Activated CD4-positive, alpha-beta T cell treated with anti-CD3 and anti-CD28 coated beads, Interleukin-10, Interleukin-2, amounts not matched to agents 100 ng/mL and 50 ng/mL, durations not matched to agents 16 hours and 8 hours (primary cell): ENCODE measurements around the gene TICAM2.

Experiments
- DNase-seq: peaks from one replicate; pipeline ENCODE4 v3.0.0-alpha.2; 2020

The TICAM2 gene

GRCh38 chr5:115605436-115605835, 3.2 kb upstream of the TICAM2 start:
- DNase-seq = no peak

DNA sequence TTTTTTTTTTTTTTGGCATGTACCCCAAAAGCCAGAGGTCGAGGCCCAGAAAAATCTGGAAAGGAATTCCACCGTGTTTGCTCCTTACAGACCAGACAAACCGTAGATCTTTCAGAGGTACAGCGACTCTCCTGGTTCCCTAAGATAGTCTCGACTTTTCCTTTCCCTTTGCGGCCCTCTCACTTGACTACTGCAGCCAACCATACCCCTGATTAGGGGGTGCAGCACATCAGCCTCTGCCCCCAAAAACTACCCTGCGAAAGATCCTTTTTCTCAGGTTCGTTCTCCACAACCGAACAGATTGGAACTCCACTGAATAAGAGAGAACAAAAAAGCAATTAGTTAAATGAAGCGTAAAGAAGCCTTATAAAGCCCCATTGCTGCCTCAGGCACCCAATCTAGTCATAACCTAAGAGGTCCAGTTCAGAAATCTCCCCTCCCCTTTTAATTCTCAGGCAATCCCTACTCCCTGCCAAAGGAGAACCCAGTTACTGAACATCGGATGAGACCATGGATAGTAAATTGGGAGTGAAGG, 379 bp upstream of the TICAM2 start:
- no peak for DNase-seq

DNA sequence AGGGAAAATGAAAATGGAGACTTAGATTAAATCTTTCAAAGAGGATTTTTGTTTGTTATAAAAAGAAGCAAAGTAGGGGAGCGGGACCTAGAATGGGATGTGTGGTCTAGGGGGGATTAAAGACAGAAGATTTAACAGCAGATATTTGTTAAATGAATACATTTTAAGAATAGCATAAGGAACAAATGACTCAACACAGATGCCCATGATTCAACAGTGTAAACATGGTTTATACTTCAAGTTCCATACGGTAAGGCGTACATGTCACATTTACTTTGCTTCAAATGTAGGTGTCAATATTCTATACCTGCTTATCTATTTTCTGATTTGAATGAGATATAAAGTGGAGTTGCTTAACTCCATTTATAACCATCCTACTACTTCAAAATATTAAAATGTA, 1.5 kb downstream of the TICAM2 start:
- DNase-seq = no peak

DNA sequence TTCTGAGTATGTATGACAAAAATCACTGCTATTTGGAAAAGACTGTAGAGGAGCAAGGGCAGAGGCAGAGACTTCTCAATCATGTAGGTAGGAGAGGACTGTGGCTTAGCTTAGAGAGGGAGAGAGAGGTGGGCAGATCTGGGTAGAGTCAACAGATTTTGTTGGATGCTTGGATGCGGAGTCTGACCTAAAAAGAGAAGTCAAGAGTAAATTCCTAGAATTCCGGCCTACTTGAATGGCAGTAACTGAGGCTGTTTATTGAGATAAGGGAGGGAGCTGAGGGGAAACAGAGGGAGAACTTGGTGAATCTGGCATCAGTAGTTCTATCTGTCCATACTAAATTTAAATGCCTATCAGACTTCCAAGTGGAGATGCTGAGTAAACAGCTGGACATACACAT, 2.4 kb downstream of the TICAM2 start:
- DNase-seq = no peak

DNA sequence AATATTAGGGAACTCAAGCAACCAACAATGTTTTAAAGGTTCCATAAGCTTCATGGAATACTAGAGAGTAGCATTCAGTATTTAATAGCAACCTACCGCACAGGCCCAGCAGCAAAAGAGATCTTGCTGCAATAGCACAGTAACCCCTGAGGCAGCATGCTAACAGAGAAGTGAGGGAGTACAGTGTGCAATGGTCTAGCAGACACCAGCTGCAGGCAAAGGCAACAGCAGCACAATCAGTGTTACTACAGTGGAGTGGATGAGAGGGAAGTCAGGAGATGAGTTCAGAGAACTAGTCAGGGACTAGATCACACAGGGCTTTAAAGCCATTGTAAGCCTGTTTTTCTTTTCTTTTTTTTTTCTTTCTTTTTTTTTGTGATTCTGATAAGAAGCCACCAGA, 2.8 kb downstream of the TICAM2 start:
- DNase-seq = no peak

DNA sequence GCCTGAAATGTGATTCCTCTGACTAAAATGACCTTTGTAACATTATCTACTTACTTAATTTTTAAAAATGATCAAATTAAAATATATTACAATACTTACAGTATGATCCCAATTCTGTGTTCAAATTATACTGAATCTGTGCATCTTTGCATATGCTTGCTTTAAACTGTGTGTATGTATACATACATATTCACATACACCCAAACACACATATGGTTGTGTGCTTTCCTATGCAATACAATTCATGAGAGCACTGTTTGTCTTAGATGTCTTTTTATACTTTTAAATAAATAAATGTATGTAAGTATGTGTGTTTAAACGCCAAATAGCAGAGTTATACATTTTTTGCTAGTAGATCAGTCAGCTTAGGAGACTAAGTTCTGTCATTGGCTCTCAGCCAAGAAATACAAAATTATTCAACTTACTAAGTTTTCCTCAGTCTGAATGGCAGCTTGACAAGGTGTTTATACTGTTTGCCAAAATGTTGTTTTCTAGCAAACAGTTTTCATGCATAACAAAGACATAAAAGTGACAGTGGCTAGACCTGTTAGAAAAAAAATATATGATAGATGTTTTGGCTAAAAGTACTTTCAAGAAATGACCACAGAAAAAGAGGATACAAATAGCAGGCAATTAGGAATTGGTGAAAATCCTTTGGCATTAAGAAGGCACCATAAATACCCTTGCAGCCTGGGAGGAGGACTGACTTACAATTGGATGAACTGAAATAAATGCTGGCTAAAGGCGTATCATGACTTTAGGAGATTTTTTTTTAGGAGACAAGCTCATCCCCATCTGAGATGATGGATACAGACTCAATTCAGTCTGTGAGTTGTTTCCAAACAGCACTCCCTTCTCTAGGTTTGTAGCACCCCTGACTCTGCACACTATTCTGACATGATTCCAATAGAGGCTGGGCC, 7.9 kb downstream of the TICAM2 start:
- no peak for DNase-seq

GRCh38 chr5:115589043-115589442, 13.2 kb downstream of the TICAM2 start:
- DNase-seq = no peak

GRCh38 chr5:115588640-115589039, 13.6 kb downstream of the TICAM2 start:
- no peak for DNase-seq

- peak; percentile 35 for DNase-seq
Measured at GRCh38 chr5:115586525-115587146, 15.6 kb downstream of the TICAM2 start.

- DNase-seq = no peak
Measured at GRCh38 chr5:115585265-115585664, 17.0 kb downstream of the TICAM2 start.

DNA sequence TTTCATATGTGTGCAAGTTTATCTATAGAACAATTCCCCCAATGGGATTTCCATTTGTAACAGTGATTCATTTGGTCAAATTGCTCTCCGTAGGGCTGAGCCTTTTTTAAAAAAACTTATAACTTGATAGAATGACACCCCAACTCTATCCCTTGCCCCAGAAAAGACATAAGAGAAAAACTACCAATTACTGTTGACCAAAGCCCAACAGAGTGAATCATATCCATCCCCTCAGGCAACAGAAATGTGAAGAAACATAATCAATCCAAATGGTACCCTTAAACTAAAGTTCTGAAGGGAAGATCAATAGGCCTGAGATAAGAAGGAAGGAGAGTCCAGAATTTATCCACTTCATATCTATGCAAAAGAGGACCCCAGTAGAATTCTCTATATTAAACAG, 17.8 kb downstream of the TICAM2 start:
- DNase-seq = no peak

DNA sequence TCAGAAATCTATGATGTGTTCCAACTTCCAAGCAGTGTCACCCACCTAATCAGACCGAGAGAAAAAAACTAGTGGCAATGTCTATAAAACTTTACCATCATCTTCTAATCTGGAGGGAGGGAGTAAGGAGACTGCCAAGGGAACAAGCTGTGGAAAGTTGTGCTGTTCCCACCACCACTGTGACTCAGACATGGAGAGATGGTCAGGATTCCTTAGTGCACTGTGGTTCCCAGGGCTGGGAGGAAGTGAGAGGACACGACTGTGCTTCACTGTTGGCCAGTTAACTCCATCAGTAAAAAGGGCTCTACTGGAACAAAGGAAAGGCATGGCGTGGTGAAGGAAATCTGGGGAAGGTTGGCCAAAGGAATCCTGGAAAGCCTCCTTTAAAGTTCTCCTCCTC, 18.8 kb downstream of the TICAM2 start:
- DNase-seq = no peak

DNA sequence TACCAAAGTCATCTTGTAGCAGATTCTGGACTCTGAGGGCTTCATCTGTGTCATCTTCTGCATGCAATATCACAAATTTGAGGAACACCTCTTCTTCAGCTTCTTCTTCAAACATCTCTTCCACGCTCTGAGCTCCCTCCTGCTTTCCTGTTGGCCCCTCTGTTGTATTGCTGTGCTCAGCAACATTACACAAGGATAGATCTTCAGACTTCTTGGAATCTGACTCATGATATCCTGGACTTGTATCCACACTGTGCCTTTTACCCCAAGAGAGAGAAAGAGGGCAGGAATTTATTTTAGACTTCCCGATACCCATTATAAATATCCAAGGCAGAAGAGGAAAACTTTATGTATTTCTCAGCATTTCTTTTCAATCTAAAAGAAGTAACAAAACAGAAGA, 21.3 kb downstream of the TICAM2 start:
- no peak for DNase-seq

- no peak for DNase-seq
Measured at GRCh38 chr5:115579747-115580173, 22.5 kb downstream of the TICAM2 start.

- DNase-seq = no peak
Measured at GRCh38 chr5:115579216-115579615, 23.1 kb downstream of the TICAM2 start.

- DNase-seq = no peak
Measured at GRCh38 chr5:115578657-115579056, 23.6 kb downstream of the TICAM2 start.

DNA sequence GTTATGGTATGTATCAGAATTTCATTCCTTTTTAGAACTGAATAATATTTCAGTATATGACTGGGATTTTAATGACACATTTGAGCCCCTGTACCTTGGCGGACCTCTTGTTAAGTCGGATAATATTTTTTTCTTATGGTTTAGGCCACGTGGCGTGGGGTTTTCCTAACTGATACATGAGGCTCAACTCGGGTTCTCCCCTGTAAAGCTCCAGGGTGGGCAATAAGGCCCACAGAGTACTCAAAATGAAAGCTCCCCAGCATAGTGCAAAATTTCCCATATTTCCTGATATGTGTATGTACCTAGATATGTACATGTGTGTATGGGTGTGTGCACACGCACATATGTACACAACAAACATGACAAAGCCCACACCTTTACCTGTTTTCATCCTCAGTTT, 24.5 kb downstream of the TICAM2 start:
- no peak for DNase-seq

DNA sequence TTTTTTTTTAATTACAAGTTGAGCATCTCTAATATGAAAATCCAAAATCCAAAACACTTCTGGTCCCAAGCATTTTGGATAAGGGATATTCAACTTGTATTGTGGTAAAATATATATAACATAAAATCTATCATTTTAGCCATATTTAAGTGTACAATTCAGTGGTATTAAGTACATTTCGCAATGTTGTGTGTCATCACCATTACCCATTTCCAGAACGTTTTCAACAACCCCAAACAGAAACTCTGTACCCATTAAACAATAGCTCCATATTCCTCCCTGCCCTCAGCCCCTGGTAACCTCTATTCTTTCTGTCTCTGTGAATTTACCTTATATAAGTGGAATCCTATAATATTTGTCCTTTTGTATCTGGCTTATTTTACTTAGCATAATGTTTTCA, 24.9 kb downstream of the TICAM2 start:
- no peak for DNase-seq

DNA sequence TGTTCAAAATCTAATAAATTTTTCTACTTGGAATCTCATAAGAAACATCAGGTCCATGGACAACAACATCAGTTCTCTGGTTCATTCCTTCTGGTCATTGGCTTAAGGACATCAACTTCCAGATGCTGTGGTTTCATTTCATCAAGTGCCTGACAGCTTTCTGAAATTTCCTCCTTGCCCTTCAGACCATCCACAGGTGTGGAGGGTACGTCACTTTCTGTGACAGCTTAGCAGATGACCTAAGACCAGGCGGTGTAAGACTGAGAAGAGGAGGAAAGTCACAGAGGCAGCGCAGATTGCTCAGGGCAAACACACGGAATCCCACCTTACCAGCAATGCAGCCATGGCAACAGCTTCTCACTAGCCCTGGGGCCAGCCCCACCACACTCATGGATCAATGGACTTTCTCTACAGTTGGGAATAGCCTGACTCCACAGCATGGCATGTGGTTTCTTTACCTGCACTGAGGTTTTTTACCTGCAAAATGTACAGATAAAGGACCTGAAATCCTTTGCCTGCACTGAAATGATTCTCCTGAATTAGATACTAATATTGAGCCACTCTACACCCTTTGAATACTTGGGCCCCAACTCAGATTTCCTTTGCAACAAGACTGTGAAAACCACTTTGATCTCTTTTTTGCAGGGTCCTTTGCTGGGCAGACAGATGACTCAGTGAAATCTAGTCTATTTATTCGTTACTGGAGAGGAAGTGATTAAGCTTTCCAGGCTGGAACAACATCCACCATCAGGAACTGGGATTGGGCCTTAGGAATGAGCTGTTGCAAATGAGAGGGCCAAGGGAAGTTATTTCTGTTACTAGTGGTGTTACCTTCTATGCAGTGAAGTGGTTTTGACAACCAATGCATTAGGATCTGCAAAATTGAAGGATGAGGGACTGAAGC, 26.9 kb downstream of the TICAM2 start:
- no peak for DNase-seq

DNA sequence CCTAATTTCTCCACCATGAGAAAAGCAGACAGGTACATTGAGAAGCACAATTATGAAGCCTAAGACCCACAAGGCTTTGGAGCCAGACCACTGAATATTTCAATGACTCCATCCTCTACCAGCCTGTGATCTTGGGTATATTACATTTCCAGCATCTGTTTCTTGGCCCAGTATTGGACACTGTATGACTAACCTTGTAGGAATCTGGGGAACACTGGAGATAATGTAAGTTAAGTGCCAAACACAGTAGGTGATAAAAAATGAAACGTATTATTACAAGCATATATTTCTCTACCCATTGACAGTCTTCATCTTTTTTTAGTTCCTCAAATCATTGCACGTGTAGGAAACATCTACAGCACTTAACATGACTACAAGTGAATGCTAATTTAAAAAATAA, 29.1 kb downstream of the TICAM2 start:
- no peak for DNase-seq

DNA sequence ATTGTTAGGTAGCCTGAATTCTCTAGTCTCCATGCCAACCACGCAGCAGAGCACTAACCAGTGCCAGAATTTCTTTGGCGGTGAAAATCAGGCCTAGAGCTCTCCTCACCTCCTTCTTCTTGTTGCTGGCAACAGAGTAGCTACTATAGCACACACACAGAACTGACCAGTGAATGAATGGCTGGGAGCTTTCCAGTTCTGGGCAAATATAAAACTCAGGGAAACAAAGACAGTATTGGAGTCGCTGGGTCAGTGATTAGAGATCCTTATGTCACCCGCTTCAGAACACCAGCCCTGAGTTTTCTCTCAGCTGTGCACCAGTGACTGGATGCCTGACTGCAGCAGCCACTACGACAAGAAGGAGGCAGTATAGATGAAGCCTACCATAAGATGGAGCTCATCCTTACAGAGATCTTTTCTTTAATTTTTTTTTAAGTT, 30.8 kb downstream of the TICAM2 start:
- no peak for DNase-seq

- no peak for DNase-seq
Measured at GRCh38 chr5:115568668-115569067, 33.6 kb downstream of the TICAM2 start.

- DNase-seq = no peak
Measured at GRCh38 chr5:115565233-115565632, 37.0 kb downstream of the TICAM2 start.
